Measurements from ENCODE around the gene PLS1.

The PLS1 gene

GRCh38 chr3:142716102-142716501, 119.9 kb downstream of the PLS1 start:
- Histone ChIP-seq H3K27ac (no peak overlapping the region), H3K4me3 (no peak overlapping the region)
- TF ChIP-seq CTCF (IDR thresholded peaks at IDR 0.05), result no peak
- no peak for DNase-seq (ENCODE audit: low spot score)

GRCh38 chr3:142723665-142723967, 127.4 kb downstream of the PLS1 start:
- H3K27ac ChIP-seq, result peak overlapping the region; percentile 91 to 99
- DNase-seq (ENCODE audit: low spot score), result no peak
- H3K4me3 ChIP-seq, result peak overlapping the region; percentile 99
- no peak for TF ChIP-seq CTCF (IDR thresholded peaks at IDR 0.05)

- Histone ChIP-seq H3K27ac (peak within 1 kb of the TSS; percentile 91 to 99), H3K4me3 (peak within 1 kb of the TSS; percentile 99)
- peak; percentile 89 for DNase-seq (ENCODE audit: low spot score)
- no peak for TF ChIP-seq CTCF (IDR thresholded peaks at IDR 0.05)
Observed at GRCh38 chr3:142723968-142724681, 127.9 kb downstream of the PLS1 start, which contains the start of gene TRPC1. TRPC1 (plus strand) TSS chr3:142724034; CDS start chr3:142724560, 526 bp downstream.

GRCh38 chr3:142724682-142725356, 128.6 kb downstream of the PLS1 start:
- Histone ChIP-seq H3K4me3 (peak overlapping the region; percentile 99), H3K27ac (peak overlapping the region; percentile 91 to 99)
- no peak for TF ChIP-seq CTCF (IDR thresholded peaks at IDR 0.05)
- peak; percentile 76 for DNase-seq (ENCODE audit: low spot score)

- peak overlapping the region; percentile 99 for H3K4me3 ChIP-seq
- no peak overlapping the region for H3K27ac ChIP-seq
- DNase-seq (ENCODE audit: low spot score), result no peak
- no peak for TF ChIP-seq CTCF (IDR thresholded peaks at IDR 0.05)
Observed at GRCh38 chr3:142725357-142725739, 129.2 kb downstream of the PLS1 start.

GRCh38 chr3:142726017-142726416, 129.8 kb downstream of the PLS1 start:
- Histone ChIP-seq H3K4me3 (no peak overlapping the region), H3K27ac (no peak overlapping the region)
- no peak for TF ChIP-seq CTCF (IDR thresholded peaks at IDR 0.05)
- DNase-seq (ENCODE audit: low spot score), result no peak

GRCh38 chr3:142732066-142732465, 135.9 kb downstream of the PLS1 start:
- H3K27ac ChIP-seq, result no peak overlapping the region
- H3K4me3 ChIP-seq, result no peak overlapping the region
- no peak for TF ChIP-seq CTCF (IDR thresholded peaks at IDR 0.05)
- no peak for DNase-seq (ENCODE audit: low spot score)
